ENCODE measurements around the gene ITPRID2.

- no peak for TF ChIP-seq POLR2A (IDR thresholded peaks at IDR 0.05; ENCODE audit: low read length)
- no peak for TF ChIP-seq GATA1 (IDR thresholded peaks at IDR 0.05; ENCODE audit: low read depth, low read length)
These were observed 14.9 kb upstream of the ITPRID2 start for GRCh38 chr2:181876614-181877063.

All from erythroblast (primary cell).